DMS53 treated with DMSO at 0.1 percent for 48 hours (cell line): ENCODE data around the gene CALCB.
"Not testable (repeated sequence)": the region's sequence is repeated elsewhere in the genome, so short reads cannot be mapped to it uniquely, and the experiment has no call there.

Source experiments
- DNase-seq: peaks from one replicate; lab custom pipeline; 2025; ENCODE audit not compliant: unreplicated experiment; lab: John Stamatoyannopoulos, UW

Gene CALCB

DNA sequence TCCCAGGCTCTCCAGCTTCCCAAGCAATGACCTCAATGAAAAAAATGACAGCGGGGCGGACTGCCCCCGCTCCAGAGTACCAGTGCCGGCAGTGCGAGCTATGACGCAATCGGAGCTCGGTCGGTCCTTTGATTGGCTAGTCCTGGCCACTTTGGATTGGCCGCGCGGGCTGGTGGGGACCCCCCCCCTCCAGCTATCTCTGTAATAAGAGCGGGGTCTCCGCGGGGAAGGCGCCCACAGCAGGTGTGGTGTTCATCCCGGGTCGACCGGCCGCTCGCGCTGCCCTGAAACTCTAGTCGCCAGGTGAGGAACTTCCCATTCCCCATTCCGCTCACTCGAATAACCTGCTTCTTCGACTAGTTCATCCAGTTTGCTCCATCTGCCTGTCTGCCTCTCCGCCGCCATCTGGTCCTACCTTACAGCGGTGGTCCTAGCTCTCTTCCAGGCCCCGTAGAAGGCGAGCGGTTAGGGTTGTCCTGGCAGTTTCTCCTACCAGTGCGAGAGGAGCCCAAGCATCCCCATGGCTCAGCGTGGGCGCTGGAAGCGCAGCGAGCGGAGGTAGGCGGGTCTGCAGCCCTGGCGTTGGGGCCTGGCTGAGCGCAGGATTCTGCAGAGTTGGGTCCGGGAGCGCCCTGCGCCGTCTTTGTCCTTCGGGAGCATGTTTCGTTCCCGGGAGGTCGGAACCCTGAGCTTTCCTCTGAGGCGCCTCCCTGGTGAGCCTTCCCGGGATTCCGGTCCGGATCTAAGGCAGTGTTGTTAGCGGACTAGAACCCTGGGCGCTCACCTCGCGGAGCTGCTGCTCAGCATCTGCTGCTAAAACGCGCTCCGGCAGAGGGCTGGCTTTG lies at the start of gene CALCB:
Gene CALCB (plus strand): TSS at position 233 of the 845 bp plus-strand sequence. CDS start 1,126 bp downstream, outside the sequence.
- DNase-seq = peak; percentile 80

- no peak for DNase-seq
Measured at GRCh38 chr11:15027011-15027410, 46.4 kb upstream of the CALCB start.

GRCh38 chr11:15027956-15028355 lies 45.4 kb upstream of the CALCB start:
- DNase-seq = no peak

DNA sequence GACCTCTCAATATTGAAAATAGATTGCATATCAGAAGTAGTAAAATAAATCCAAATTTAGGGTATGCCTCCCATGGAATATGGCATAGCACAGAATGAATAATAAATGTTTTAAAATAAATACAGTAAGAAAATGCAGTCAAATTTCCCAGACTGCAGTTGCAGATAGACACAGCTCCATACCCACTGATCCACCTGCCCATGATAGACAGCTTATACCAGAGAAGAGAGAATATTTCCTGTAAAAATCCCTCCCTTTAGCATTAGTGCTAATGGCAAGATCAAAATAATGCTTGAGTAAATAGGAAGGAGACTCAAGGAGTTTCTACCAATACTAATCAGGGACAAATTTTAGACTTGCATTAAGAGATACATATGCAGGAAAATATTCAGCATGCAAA lies 45.0 kb upstream of the CALCB start:
- no peak for DNase-seq

DNA sequence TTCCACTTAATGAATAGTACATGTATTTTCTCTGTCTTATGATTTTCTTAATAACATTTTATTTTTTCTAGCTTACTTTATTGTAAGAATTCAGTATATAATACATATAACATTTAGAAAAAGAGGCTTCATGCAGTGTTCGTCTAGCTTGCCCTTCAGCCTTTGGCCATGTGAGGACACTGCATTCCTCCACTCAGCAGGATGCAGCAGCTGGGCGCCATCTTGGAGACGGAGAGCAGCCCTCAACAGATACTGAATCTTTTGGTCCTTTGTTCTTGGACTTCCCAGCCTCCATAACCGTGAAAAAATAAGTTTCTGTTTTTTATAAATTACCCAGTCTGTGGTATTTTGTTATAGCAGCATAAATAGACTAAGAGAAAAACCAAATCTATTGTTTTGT lies 41.4 kb upstream of the CALCB start:
- not testable (repeated sequence) for DNase-seq

GRCh38 chr11:15034687-15035267 lies 38.6 kb upstream of the CALCB start:
- DNase-seq = peak; percentile 79

- peak; percentile 77 for DNase-seq
Measured at GRCh38 chr11:15035283-15035682, 38.1 kb upstream of the CALCB start.

- peak; percentile 31 for DNase-seq
Measured at GRCh38 chr11:15038963-15039362, 34.4 kb upstream of the CALCB start.

DNA sequence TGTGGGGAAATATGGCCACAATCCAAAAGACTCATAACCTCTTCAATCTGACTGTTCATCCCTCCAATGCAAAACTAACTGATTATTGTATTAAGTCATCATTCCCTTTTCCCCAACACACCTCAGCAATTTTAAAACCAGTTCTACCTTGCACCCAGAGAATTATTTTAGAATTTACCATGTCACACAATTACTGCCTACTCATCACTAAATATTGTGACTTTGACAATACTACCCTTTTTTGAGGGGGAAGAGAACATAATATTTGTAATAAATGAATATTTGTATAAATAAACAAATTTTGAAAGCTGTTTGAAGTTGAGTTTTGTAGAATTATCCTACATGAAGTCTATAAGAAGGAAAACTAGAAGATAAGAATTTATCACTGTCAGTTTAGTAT lies 28.2 kb upstream of the CALCB start:
- no peak for DNase-seq

DNA sequence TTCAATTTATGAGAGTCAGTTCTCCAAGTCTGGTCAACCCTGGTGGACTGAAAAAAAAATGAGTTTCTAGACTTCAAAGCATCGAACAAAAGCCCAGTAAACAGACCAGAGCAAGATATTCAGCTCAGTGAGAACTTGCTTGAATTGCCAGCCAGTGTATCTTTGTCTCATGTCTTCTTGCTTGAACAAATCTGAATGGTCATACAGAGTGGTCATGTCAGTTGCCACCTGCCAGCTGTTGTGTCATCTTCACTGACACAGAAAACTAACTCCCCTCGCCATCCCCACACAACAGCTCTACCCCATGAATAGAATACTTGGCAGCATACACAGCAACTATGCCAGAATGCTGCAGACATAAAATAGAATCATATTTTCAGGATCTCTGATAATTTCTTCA lies 27.5 kb upstream of the CALCB start:
- no peak for DNase-seq

GRCh38 chr11:15046673-15047072 lies 26.7 kb upstream of the CALCB start:
- DNase-seq = not testable (repeated sequence)

DNA sequence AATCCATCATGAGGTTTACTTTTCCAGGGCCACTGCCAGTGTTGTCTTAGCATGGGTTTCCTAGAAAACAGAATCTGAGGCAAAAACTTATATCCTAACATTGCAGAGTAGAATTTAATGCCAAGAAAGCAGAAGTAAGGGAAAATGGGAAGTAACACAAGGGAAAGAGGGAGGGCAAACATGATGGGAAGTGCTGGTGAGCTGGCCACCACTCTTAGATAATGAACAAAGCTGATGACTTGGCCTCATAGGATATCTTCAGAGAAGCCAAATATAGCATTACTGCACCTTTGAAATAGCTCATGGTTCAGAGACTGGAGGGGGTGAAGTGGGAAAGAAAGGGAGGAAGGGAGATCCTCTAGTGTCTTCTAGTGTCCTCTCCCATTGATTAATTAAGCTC lies 24.8 kb upstream of the CALCB start:
- no peak for DNase-seq

- DNase-seq = peak; percentile 57
Measured at GRCh38 chr11:15053191-15053685, 20.2 kb upstream of the CALCB start.

DNA sequence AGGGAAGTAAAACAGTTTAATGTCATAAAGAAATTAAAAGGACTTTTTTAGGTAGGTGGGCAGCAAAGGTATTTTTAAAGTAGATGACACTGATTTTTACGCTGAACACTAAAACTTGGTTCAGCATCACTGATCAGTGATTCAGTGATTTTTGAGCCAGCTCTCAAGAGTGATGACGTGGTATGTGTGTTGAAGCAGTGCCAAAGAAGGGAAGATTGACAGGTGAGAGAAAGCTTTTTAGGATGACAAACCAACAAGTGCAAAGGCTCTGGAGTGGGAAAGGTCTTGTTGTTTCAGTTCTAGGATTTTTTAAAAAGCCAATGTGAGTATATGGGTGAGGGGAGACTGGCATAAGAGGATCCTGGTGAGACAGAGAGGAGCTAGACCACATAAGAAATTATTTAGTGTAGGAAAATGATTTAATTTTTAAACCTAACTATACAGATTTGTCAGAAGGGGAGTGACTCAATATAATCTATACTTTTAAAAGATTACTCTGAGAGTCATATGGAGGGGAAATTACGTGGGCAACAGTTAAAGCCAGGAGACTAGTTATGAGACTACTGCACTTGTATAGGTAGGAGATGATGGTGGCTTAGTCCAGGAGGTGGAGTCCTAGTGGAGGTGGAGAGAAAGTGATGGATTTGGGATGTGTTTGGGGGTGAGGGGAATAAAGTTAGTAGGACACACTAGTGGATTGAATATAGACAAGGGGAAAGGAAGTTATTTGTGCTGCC lies 17.6 kb upstream of the CALCB start:
- DNase-seq = peak; percentile 36

DNA sequence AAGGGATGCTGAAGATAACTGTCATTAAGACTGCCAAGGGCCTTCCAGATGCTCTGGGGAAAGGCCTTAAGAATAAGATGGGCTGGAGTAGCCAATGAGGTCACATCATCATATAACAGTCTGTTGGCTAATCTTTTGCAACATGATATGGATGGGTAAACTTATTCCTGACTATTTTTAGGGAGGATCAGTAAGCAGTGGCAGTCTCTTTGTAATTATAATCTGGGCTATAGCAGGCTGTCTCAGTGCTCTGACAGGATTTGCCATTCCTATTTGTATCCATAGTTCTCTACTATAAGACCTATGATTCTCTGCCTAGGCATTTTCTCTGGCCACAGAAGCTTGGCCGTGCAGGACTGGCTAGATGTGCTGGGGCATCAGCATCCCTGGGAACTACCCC lies 16.1 kb upstream of the CALCB start:
- no peak for DNase-seq

DNA sequence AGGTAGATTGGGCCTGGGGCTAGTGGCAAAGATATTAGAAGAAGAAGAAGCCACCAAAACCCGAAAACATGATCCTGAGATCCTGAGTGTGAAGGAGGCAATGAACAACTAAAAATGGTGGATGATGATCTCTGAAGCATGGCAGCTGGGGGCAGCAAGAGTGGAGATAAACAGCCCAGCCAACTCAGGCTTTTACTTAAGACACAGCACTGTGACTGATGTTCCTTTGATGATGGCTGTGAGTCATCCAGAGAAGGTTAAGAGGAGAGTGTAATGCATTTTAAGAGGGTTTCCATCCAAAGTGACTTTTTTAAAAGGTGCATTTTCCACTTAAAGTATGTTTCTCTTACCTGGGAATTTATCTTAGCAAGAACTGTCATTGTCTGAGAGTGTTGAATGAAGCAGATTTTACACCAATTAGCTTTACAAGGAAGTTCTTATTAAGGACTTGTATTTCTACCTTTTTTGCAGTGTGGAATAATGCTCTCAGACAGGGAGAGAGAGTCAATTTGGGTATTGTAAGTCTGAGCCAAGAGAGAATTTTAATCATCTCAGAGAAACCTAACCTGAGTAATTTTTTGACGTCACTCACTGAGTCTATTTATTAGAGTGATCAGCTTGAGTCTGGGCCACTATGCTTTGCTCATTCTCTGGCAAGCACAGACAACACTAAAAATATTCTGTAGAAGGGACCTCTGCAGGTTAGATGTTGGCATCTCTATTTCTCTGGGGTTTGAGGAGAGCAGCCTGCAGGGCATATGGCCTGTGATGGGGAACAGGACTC lies 14.1 kb upstream of the CALCB start:
- no peak for DNase-seq

- DNase-seq = no peak
Measured at GRCh38 chr11:15062599-15062998, 10.8 kb upstream of the CALCB start.

DNA sequence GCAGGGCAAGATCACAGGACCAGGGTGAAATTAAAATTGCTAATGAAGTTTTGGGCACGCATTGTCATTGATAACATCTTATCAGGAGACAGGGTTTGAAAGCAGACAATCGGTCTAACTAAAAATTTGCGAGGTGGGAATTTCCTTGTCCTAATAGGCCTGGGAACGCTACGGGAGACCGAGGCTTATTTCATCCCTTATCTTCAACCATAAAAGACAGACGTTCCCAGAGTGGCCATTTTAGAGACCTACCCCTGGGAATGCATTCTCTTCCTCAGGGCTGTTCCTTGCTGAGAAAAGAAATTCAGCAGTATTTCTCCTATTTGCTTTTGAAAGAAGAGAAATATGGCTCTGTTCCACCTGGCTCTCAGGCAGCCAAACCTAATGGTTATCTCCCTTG lies 3.6 kb upstream of the CALCB start:
- DNase-seq = not testable (repeated sequence)

DNA sequence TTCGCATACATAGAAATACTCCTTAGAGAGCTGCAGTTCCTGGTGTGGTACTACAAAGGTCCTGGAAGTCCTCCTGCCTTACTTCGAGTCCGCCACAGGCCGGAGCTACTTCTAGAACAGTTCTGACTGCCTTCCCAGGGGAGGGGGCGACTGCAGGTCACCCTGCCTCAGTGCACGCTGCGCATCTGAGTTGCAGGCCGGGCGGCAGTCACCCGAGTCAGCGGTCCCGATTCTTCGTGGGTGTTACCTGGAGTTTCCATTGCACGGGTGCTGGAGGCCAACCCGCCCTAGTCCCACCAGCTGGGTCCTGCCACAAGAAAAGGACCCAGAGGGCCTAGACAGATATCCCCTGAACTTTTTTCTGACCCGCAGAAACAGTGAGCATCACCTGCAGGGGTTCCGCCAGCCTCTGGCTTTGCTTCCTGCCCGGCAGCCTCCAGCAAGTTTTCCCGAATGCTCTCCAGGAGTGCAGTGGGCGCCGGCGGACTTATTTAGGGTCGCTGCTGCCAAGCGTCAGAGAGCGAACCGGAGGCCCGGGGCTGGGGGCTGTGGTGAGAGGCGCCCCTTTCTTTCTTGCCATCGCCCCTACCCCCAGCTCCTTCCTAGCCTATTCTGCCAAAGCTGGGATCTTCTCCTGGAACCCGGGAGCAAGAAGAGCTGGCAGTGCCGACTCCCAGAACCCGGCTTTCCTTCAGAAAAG lies 1.7 kb upstream of the CALCB start:
- no peak for DNase-seq

DNA sequence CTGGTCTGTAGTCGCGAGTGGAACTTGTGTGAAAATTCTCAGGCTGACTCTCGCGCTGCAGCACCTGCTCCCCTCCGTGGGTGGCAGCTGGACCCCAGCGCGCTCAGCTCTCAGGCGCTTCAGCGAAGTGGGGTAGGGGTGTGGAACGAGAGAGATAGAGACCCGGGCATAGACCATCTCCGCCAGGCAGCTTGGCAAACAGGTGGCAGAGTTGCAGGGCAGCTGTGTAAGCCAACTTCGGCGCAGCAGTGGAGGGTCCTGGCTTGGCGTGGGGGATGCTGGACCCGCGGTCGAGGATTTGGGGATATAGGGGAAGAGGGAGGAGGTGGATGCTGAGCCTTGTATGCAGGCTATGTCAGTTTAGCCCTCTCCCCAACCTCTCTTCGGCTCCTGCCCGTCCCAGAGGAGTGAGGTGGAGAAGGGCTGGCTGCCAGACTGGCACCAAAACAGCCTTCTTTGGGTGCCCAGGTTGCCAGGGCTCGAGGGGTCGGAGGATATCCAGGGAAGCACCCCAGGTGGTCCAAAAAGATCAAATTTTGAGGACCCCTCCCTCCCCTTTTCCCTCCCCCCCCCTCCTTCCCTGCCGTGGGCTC lies 746 bp upstream of the CALCB start:
- DNase-seq = no peak
